ENCODE data around the gene DERL3. TPM values are rescaled to one million over a fixed set of nuclear protein-coding genes. Genes with fewer than 3 reads are reported as not detected.

DERL3 gene
- total and polyA plus RNA-seq, 2 donors (not counting 1 experiment from before 2014, with no cell fraction given), result 77.0 to 142 TPM

DNA sequence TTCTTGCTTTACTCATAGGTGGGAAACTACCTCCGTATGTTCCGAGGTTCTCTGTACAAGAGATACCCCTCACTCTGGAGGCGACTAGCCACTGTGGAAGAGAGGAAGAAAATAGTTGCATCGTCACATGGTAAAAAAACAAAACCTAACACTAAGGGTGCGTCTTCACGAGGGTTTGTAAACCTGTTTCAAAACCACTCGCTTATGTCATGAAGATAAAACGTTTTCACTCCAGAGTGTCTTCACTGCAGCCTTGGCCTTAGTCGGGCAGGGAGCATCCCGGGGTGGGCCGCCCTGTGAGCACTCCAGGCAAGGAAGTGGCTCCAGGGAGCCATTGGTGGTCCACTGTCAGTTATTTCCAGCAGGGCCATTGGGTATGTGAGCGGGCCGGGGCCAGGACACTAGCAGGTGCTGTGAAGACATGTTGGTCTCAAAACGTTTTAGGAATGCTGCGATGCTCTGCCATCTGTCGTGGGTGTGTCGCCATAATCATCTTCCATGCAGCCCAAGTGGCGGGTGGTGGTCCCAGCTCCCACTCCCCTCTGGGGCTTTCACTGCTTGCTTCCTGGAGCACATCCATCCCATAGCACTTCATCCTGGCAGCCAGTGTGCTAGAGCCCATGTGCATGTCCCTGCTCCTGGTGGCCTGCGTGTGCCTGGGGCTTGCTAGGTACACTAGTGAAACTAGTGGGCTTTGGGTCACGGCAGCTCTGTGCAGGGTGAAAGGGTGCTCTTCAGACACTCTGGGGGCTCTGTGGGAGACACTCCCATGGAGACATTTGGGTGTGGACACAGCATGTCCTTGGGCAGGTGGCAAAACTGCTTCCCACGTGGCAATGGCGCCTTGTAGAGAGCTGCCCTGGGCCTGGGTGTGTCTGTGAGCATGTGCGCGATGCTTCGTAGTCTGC lies 46.8 kb downstream of the DERL3 start:
- peaks cover 0 to 45% of the 10 kb centered on the region in 2 experiments for H3K36me3 ChIP-seq (replicated peaks in 1 of 2; ENCODE audit: control extremely low read depth in 1 of 2, control insufficient read depth in 1 of 2, extremely low read depth in 1 of 2, insufficient read depth in 2 of 2, low read length in 1 of 2)
- ATAC-seq (ENCODE audit: low read depth) (no peak), DNase-seq (no peak)
- H4K20me1 ChIP-seq (ENCODE audit: control insufficient read depth, insufficient read depth, low read length, poor library complexity, severe bottlenecking), result peaks cover 59% of the 10 kb centered on the region
- no peak overlapping the region for H3K4me3 Mint-ChIP-seq
- intact Hi-C loops (cut with micrococcal nuclease), result no loop called here
- H3K27me3 Mint-ChIP-seq, result no peaks in the 10 kb centered on the region
- H3K27ac Mint-ChIP-seq, result no peak overlapping the region
- H3K4me1 Mint-ChIP-seq, result peaks cover 39% of the 10 kb centered on the region
- H3K27me3 ChIP-seq (replicated peaks in 1 of 4; ENCODE audit: control extremely low read depth in 1 of 4, control insufficient read depth in 3 of 4, insufficient read depth in 4 of 4, low read length in 3 of 4), result no peaks in the 10 kb centered on the region
- H3K4me3 ChIP-seq (ENCODE audit: control extremely low read depth in 1 of 5, extremely low read depth in 1 of 5, insufficient read depth in 1 of 5, low read depth in 2 of 5, low read length in 4 of 5), result no peak overlapping the region
- H3K9me3 Mint-ChIP-seq (ENCODE audit: insufficient read depth), result no peaks in the 10 kb centered on the region
- no peak overlapping the region for H3K27ac ChIP-seq (ENCODE audit: low read length in 2 of 2)
- H3K4me2 ChIP-seq (replicated peaks; ENCODE audit: low read depth, low read length, poor library complexity, severe bottlenecking), result no peak overlapping the region
- POLR2A ChIA-PET, result no interaction called here
- CTCF ChIA-PET, result interaction anchor here (0.9 to 1.2 kb wide), 2 partner anchors 23 to 58 kb away, joined by 3 to 5 read pairs; no protein-coding TSS in a partner anchor
- H3K4me1 ChIP-seq (ENCODE audit: control insufficient read depth in 2 of 2, insufficient read depth in 2 of 2, low read length in 2 of 2), result peaks cover 31 to 39% of the 10 kb centered on the region in 2 donors
- peaks cover 70% of the 10 kb centered on the region for H3K79me2 ChIP-seq (ENCODE audit: control insufficient read depth, insufficient read depth, low read length)
- TF ChIP-seq, protein P1, sequence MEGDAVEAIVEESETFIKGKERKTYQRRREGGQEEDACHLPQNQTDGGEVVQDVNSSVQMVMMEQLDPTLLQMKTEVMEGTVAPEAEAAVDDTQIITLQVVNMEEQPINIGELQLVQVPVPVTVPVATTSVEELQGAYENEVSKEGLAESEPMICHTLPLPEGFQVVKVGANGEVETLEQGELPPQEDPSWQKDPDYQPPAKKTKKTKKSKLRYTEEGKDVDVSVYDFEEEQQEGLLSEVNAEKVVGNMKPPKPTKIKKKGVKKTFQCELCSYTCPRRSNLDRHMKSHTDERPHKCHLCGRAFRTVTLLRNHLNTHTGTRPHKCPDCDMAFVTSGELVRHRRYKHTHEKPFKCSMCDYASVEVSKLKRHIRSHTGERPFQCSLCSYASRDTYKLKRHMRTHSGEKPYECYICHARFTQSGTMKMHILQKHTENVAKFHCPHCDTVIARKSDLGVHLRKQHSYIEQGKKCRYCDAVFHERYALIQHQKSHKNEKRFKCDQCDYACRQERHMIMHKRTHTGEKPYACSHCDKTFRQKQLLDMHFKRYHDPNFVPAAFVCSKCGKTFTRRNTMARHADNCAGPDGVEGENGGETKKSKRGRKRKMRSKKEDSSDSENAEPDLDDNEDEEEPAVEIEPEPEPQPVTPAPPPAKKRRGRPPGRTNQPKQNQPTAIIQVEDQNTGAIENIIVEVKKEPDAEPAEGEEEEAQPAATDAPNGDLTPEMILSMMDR (IDR thresholded peaks at IDR 0.05), result no peak
- no peak for TF ChIP-seq EZH2 (IDR thresholded peaks at IDR 0.05; ENCODE audit: borderline replicate concordance, insufficient read depth, low read depth, low read length, poor library complexity, severe bottlenecking)
- H3K9ac ChIP-seq (ENCODE audit: low read length), result no peak overlapping the region
- WGBS (ENCODE audit: insufficient coverage), result 95% methylated on average over 19 of the region's 25 CpGs
- no peaks in the 10 kb centered on the region for H3K9me3 ChIP-seq (ENCODE audit: control extremely low read depth in 1 of 3, control insufficient read depth in 2 of 3, insufficient read depth in 1 of 3, low read length in 2 of 3)
- H2AFZ ChIP-seq (ENCODE audit: insufficient read depth, low read depth, low read length, poor library complexity, severe bottlenecking), result no peak overlapping the region

All from B cell (primary cell).